Fibroblast of mammary gland (primary cell): ENCODE measurements around the gene NANS.

Experiments
- DNase-seq: peaks from one replicate; pipeline ENCODE4 v3.0.0-alpha.2; 2010; ENCODE audit warnings: low read depth
- H3K4me3 ChIP-seq: 2 replicates; pipeline ENCODE4 v1.5.1; 2011; ENCODE audit warnings: low read depth, mild to moderate bottlenecking, low read length, moderate library complexity; ENCODE audit not compliant: control insufficient read depth
- CTCF ChIP-seq: conservative IDR thresholded peaks from 2 replicates; pipeline ENCODE4 v1.5.1; 2011; ENCODE audit warnings: low read depth, low read length, inconsistent platforms; ENCODE audit not compliant: control insufficient read depth, insufficient read depth

Gene NANS

GRCh38 chr9:98021306-98022040 lies 35.1 kb upstream of the NANS start:
- no peak overlapping the region for H3K4me3 ChIP-seq
- no peak for DNase-seq
- TF ChIP-seq CTCF = no peak

GRCh38 chr9:98022447-98022846 lies 34.1 kb upstream of the NANS start:
- H3K4me3 ChIP-seq = no peak overlapping the region
- DNase-seq = peak; percentile 52
- no peak for TF ChIP-seq CTCF

GRCh38 chr9:98024702-98025101 lies 31.8 kb upstream of the NANS start:
- no peak overlapping the region for H3K4me3 ChIP-seq
- no peak for DNase-seq
- no peak for TF ChIP-seq CTCF

GRCh38 chr9:98031169-98031568 lies 25.4 kb upstream of the NANS start:
- no peak for TF ChIP-seq CTCF
- H3K4me3 ChIP-seq = no peak overlapping the region
- no peak for DNase-seq

- no peak overlapping the region for H3K4me3 ChIP-seq
- no peak for TF ChIP-seq CTCF
- no peak for DNase-seq
These were observed 24.6 kb upstream of the NANS start for GRCh38 chr9:98031935-98032334.

- H3K4me3 ChIP-seq = no peak overlapping the region
- TF ChIP-seq CTCF = peak; percentile 84
- peak; percentile 79 for DNase-seq
These were observed 21.7 kb upstream of the NANS start for GRCh38 chr9:98034593-98035546.
